Measurements from ENCODE around the gene TUBGCP2. TPM values are rescaled to one million over a fixed set of nuclear protein-coding genes. Genes with fewer than 3 reads are reported as not detected.
A peak's percentile ranks its signal among the peaks of the same experiment; 100 is the strongest.

TUBGCP2 gene
- total and polyA plus RNA-seq, 2 of the 13 experiments (the other 11 are each of a cell fraction or from before 2014, with no cell fraction given), result 21.3 to 34.5 TPM

GRCh38 chr10:133335246-133336117 lies 26.8 kb upstream of the TUBGCP2 start (continued):
- TF ChIP-seq ZNF552 (CRISPR knock-in tag; IDR thresholded peaks at IDR 0.05; ENCODE audit: borderline replicate concordance), result no peak
- no peak for TF ChIP-seq NFATC3 (CRISPR knock-in tag; IDR thresholded peaks at IDR 0.05)
- TF ChIP-seq ZNF260 (CRISPR knock-in tag; IDR thresholded peaks at IDR 0.05; ENCODE audit: borderline replicate concordance, low read depth), result no peak
- TF ChIP-seq TBX2 (CRISPR knock-in tag; IDR thresholded peaks at IDR 0.05; ENCODE audit: borderline replicate concordance), result 0 out of 2 replicates have a peak, but pooled peaks have one; percentile 11
- TF ChIP-seq EHMT2 (IDR thresholded peaks at IDR 0.05; ENCODE audit: borderline replicate concordance, low read depth, low read length), result no peak
- TF ChIP-seq MTA1 (CRISPR knock-in tag; IDR thresholded peaks at IDR 0.05; ENCODE audit: borderline replicate concordance), result no peak; the same call in 1 of the 2 replicates
- no peak for TF ChIP-seq ZNF747 (CRISPR knock-in tag; IDR thresholded peaks at IDR 0.05; ENCODE audit: borderline replicate concordance)
- no peak for TF ChIP-seq ZKSCAN1 (IDR thresholded peaks at IDR 0.05; ENCODE audit: low read length)
- TF ChIP-seq MLLT10 (CRISPR knock-in tag; IDR thresholded peaks at IDR 0.05), result no peak
- TF ChIP-seq PATZ1 (CRISPR knock-in tag; IDR thresholded peaks at IDR 0.05), result peak; percentile 56
- TF ChIP-seq CREB1 (IDR thresholded peaks at IDR 0.05), result peak; percentile 58
- TF ChIP-seq CREB1 (CRISPR knock-in tag; IDR thresholded peaks at IDR 0.05), result no peak
- TF ChIP-seq RXRB (CRISPR knock-in tag; IDR thresholded peaks at IDR 0.05; ENCODE audit: borderline replicate concordance), result no peak
- TF ChIP-seq DNMT3B (CRISPR knock-in tag; conservative IDR thresholded peaks at IDR 0.05), result no peak
